Tibial artery (tissue), 4 donors: ENCODE measurements around the gene ADAMTSL4.

ENCODE experiments used
- DNase-seq, 2 donors: peaks; one replicate each; pipeline ENCODE4 v3.0.0-alpha.2; 2019
- H3K27ac ChIP-seq, 2 donors: fragments of 200-600 bp; sonication (generic) in 1 of 2; 1 replicate in 1 of 2; 2 replicates in 1 of 2; pipeline ENCODE4 v1.5.1; 2018 to 2019; ENCODE audit warnings: mild to moderate bottlenecking in 1 of 2
- H3K27me3 ChIP-seq, 2 donors: fragments of 200-600 bp; sonication (generic) in 1 of 2; one replicate each; pipeline versions ENCODE4 v1.5.1 to v1.6.0; 2016 to 2019
- H3K36me3 ChIP-seq, 3 donors: fragments of 200-600 bp; sonication (generic) in 2 of 3; one replicate each; pipeline ENCODE4 v1.5.1; 2016 to 2019; ENCODE audit warnings: mild to moderate bottlenecking in 2 of 3
- H3K4me1 ChIP-seq, 4 donors: fragments of 200-600 bp; sonication (generic) in 2 of 4; 1 replicate in 3 of 4; 2 replicates in 1 of 4; pipeline ENCODE4 v1.5.1; 2016 to 2019
- H3K4me3 ChIP-seq, 2 donors: fragments of 200-600 bp; sonication (generic) in 1 of 2; 1 replicate in 1 of 2; 2 replicates in 1 of 2; pipeline ENCODE4 v1.5.1; 2018 to 2019; ENCODE audit warnings: mild to moderate bottlenecking in 2 of 2
- H3K9me3 ChIP-seq, 3 donors: fragments of 200-600 bp; sonication (generic) in 1 of 3; one replicate each; pipeline ENCODE4 v1.5.1; 2016 to 2019
- CTCF ChIP-seq, 2 experiments: fragments of 200-600 bp in 1 of 2; fragments of 450-650 bp in 1 of 2; IDR thresholded peaks; one replicate each; pipeline ENCODE4 v1.5.1; 2017 to 2019; ENCODE audit warnings: antibody characterized with exemption in 2 of 2, mild to moderate bottlenecking in 1 of 2, moderate library complexity in 1 of 2
- intact Hi-C: fragments of 100-400 bp; cut with DNase I; formaldehyde crosslinking; loops from one replicate; pipeline ENCODE4 v1.15.0; 2023; ENCODE audit warnings: low total_unique reads

The ADAMTSL4 gene

GRCh38 chr1:150553392-150554085 is 4.3 kb downstream of the ADAMTSL4 start:
- TF ChIP-seq CTCF (IDR thresholded peaks at IDR 0.05), result no peak
- no peak for DNase-seq
- no peaks in the 10 kb centered on the region for H3K27me3 ChIP-seq
- intact Hi-C loops, result loop anchor here (10.0 kb wide), 1 partner anchor 451 kb away; the partner anchor contains the start of genes MINDY1 and PRUNE1
- peak overlapping the region; percentile 92 to 97 for H3K27ac ChIP-seq
- H3K4me3 ChIP-seq, result no peak overlapping the region
- H3K4me1 ChIP-seq, result peaks cover 3 to 70% (median 58%) of the 10 kb centered on the region in 4 donors
- H3K9me3 ChIP-seq, result no peaks in the 10 kb centered on the region
- peaks cover 0 to 44% (median 39%) of the 10 kb centered on the region in 3 donors for H3K36me3 ChIP-seq

- Histone ChIP-seq H3K4me1 (peaks cover 3 to 75% (median 63%) of the 10 kb centered on the region in 4 donors), H3K27me3 (no peaks in the 10 kb centered on the region), H3K36me3 (peaks cover 0 to 44% (median 39%) of the 10 kb centered on the region in 3 donors), H3K27ac (peak overlapping the region in 1 of 2 donors; percentile 97), H3K9me3 (no peaks in the 10 kb centered on the region), H3K4me3 (no peak overlapping the region)
- no peak for TF ChIP-seq CTCF (IDR thresholded peaks at IDR 0.05)
- intact Hi-C loops, result loop anchor here (10.0 kb wide), 1 partner anchor 451 kb away; the partner anchor contains the start of genes MINDY1 and PRUNE1
- no peak for DNase-seq
Measured at GRCh38 chr1:150554086-150554452, 4.9 kb downstream of the ADAMTSL4 start.

GRCh38 chr1:150555198-150555970 is 6.2 kb downstream of the ADAMTSL4 start:
- no peak for DNase-seq
- no peaks in the 10 kb centered on the region for H3K27me3 ChIP-seq
- peaks cover 3 to 76% (median 65%) of the 10 kb centered on the region in 4 donors for H3K4me1 ChIP-seq
- H3K27ac ChIP-seq, result no peak overlapping the region
- H3K4me3 ChIP-seq, result no peak overlapping the region
- intact Hi-C loops, result loop anchor here (10.0 kb wide), 1 partner anchor 449 kb away; the partner anchor contains the start of genes MINDY1 and PRUNE1
- no peaks in the 10 kb centered on the region for H3K9me3 ChIP-seq
- H3K36me3 ChIP-seq, result peaks cover 0 to 44% (median 39%) of the 10 kb centered on the region in 3 donors
- no peak for TF ChIP-seq CTCF (IDR thresholded peaks at IDR 0.05)

GRCh38 chr1:150555971-150556865 is 7.0 kb downstream of the ADAMTSL4 start:
- DNase-seq, result no peak
- Histone ChIP-seq H3K27me3 (no peaks in the 10 kb centered on the region), H3K36me3 (peaks cover 0 to 44% (median 39%) of the 10 kb centered on the region in 3 donors), H3K9me3 (no peaks in the 10 kb centered on the region), H3K27ac (no peak overlapping the region), H3K4me3 (no peak overlapping the region), H3K4me1 (peaks cover 3 to 73% (median 61%) of the 10 kb centered on the region in 4 donors)
- TF ChIP-seq CTCF (IDR thresholded peaks at IDR 0.05), result no peak
- intact Hi-C loops, result loop anchor here (10.0 kb wide), 1 partner anchor 449 kb away; the partner anchor contains the start of genes MINDY1 and PRUNE1

GRCh38 chr1:150557065-150557600 is 7.9 kb downstream of the ADAMTSL4 start:
- Histone ChIP-seq H3K4me1 (peaks cover under 1 to 65% (median 54%) of the 10 kb centered on the region in 4 donors), H3K27ac (peak overlapping the region in 1 of 2 donors; percentile 99), H3K9me3 (no peaks in the 10 kb centered on the region), H3K4me3 (no peak overlapping the region), H3K36me3 (peaks cover 0 to 44% (median 39%) of the 10 kb centered on the region in 3 donors), H3K27me3 (no peaks in the 10 kb centered on the region)
- no peak for DNase-seq
- no peak for TF ChIP-seq CTCF (IDR thresholded peaks at IDR 0.05)
- intact Hi-C loops, result loop anchor here (10.0 kb wide), 1 partner anchor 448 kb away; the partner anchor contains the start of genes MINDY1 and PRUNE1
